Measurements from ENCODE around the gene BAIAP3. TPM values are rescaled to one million over a fixed set of nuclear protein-coding genes. Genes with fewer than 3 reads are reported as not detected.

Gene BAIAP3
- total and polyA plus RNA-seq, 2 of the 8 experiments (the other 6 are each of a cell fraction or from before 2014, with no cell fraction given) = 2.9 to 6.8 TPM

- Histone ChIP-seq H3K56ac (replicated peaks; ENCODE audit: insufficient read length, low read depth, low read length) (no peak overlapping the region), H3K14ac (ENCODE audit: insufficient read length) (no peak overlapping the region), H4K5ac (ENCODE audit: insufficient read length, low read depth, low read length) (no peak overlapping the region), H4K91ac (replicated peaks; ENCODE audit: insufficient read length, low read length) (no peak overlapping the region), H3K4ac (replicated peaks; ENCODE audit: insufficient read length, low read depth, low read length) (no peak overlapping the region), H2AFZ (ENCODE audit: low read length) (no peak overlapping the region), H3K79me1 (ENCODE audit: low read depth, low read length) (no peaks in the 10 kb centered on the region), H3K4me3 (ENCODE audit: extremely low read depth in 1 of 4, insufficient read depth in 2 of 4, low read depth in 3 of 4, low read length in 4 of 4) (peak overlapping the region in 3 of 4 experiments; percentile 11 to 55 (median 12); a peak in 6 of 8 replicates), H2BK120ac (replicated peaks; ENCODE audit: low read depth, low read length) (no peak overlapping the region), H3K79me2 (ENCODE audit: control insufficient read depth in 1 of 2, insufficient read depth in 2 of 2, low read length in 2 of 2) (no peaks in the 10 kb centered on the region), H3K18ac (ENCODE audit: extremely low read depth, low read length) (no peak overlapping the region), H3K23ac (ENCODE audit: insufficient read length) (no peak overlapping the region), H2BK5ac (ENCODE audit: low read depth, low read length) (no peak overlapping the region), H3K27ac (ENCODE audit: low read depth, low read length) (no peak overlapping the region), H3K23me2 (ENCODE audit: low read depth, low read length) (peaks cover 3% of the 10 kb centered on the region; the same call in 1 of the 2 replicates), H4K8ac (ENCODE audit: extremely low read depth, insufficient read depth, low read length) (peak overlapping the region; percentile 85; the same call in 1 of the 2 replicates), H2BK20ac (ENCODE audit: low read length) (no peak overlapping the region), H3K4me1 (replicated peaks in 1 of 4; ENCODE audit: control insufficient read depth in 3 of 4, insufficient read depth in 4 of 4, low read length in 3 of 4) (peaks cover 3 to 24% (median 13%) of the 10 kb centered on the region in 4 experiments; a peak in 6 of 7 replicates), H2BK15ac (ENCODE audit: low read length) (no peak overlapping the region), H3K4me2 (ENCODE audit: insufficient read depth in 1 of 2, low read depth in 2 of 2, low read length in 2 of 2) (peak overlapping the region; percentile 51 to 73), H3K9me3 (ENCODE audit: insufficient read depth in 2 of 2, low read depth in 1 of 2, low read length in 1 of 2) (no peaks in the 10 kb centered on the region), H2BK12ac (ENCODE audit: low read depth, low read length) (no peak overlapping the region), H3K36me3 (ENCODE audit: control insufficient read depth in 2 of 4, insufficient read depth in 4 of 4, low read length in 3 of 4) (no peaks in the 10 kb centered on the region), H3K9ac (replicated peaks in 1 of 4; ENCODE audit: extremely low read depth in 1 of 4, low read depth in 3 of 4, low read length in 3 of 4) (no peak overlapping the region), H2AK5ac (ENCODE audit: low read depth, low read length) (no peak overlapping the region), H3K27me3 (replicated peaks in 1 of 4; ENCODE audit: control insufficient read depth in 3 of 4, extremely low read depth in 1 of 4, insufficient read depth in 3 of 4, low read length in 3 of 4) (peaks cover 7 to 39% (median 26%) of the 10 kb centered on the region in 4 experiments), H4K20me1 (replicated peaks in 1 of 2; ENCODE audit: control insufficient read depth in 1 of 2, insufficient read depth in 2 of 2, low read length in 2 of 2) (peaks cover 0 to 2% of the 10 kb centered on the region in 2 experiments)
- ChIA-PET POLR2A (ENCODE audit: partially characterized antibody) (interaction anchor here (0.6 to 0.7 kb wide), 2 partner anchors 11 to 887 kb away, joined by 3 read pairs; no protein-coding TSS in a partner anchor), CTCF (ENCODE audit: partially characterized antibody) (interaction anchor here (1.2 to 4.7 kb wide), 5 partner anchors 9 to 76 kb away, joined by 3 to 35 read pairs (median 4); no protein-coding TSS in a partner anchor)
- WGBS, 2 experiments (ENCODE audit: extremely low coverage in 1 of 2, insufficient coverage in 1 of 2, insufficient read length in 1 of 2, insufficient replicate concordance in 2 of 2, low coverage in 1 of 2, low lambda C conversion rate in 2 of 2, missing lambda C conversion rate in 1 of 2) = 54% methylated on average over 17 of the region's 20 CpGs; no CpG with 5 or more reads in 1 of the 2 experiments
- FAIRE-seq (no peak), DNase-seq (ENCODE audit: low read depth in 1 of 2, low spot score in 2 of 2) (no peak)
- peak in 1 of 2 experiments; percentile 9; a peak in 1 of 4 replicates for TF ChIP-seq SIN3A (conservative IDR thresholded peaks at IDR 0.05 in 1 of 2, IDR thresholded peaks at IDR 0.05 in 1 of 2; ENCODE audit: low read depth in 1 of 2, low read length in 2 of 2)
- TF ChIP-seq CTBP2 (IDR thresholded peaks at IDR 0.05; ENCODE audit: borderline replicate concordance, insufficient read depth, insufficient read length, low read length) = no peak
Observed at GRCh38 chr16:1288813-1289476, 44.5 kb upstream of the BAIAP3 start.
